ENCODE results near the gene PIK3C2B.

GRCh38 chr1:204468206-204468605 lies 26.4 kb downstream of the PIK3C2B start:
- TF ChIP-seq CTCF (IDR thresholded peaks at IDR 0.05) (no peak), POLR2A (IDR thresholded peaks at IDR 0.05) (no peak)

Data from sigmoid colon (tissue), 3 donors.